GM21381 (cell line): Measurements from ENCODE around the gene TTC13.
A peak's percentile ranks its signal among the peaks of the same experiment; 100 is the strongest.

Source experiments
- ATAC-seq: cut with Tn5 transposase; IDR thresholded peaks from one replicate; pipeline ENCODE4 v1.9.1; 2021; ENCODE audit warnings: mild to moderate bottlenecking, moderate library complexity; ENCODE audit not compliant: unreplicated experiment

Gene TTC13

GRCh38 chr1:230957580-230957989 is 21.1 kb downstream of the TTC13 start:
- peak; percentile 85 for ATAC-seq

- ATAC-seq = no peak
Measured at GRCh38 chr1:230950404-230950803, 28.3 kb downstream of the TTC13 start.

GRCh38 chr1:230948903-230949302 is 29.8 kb downstream of the TTC13 start:
- ATAC-seq = no peak

- no peak for ATAC-seq
Measured at GRCh38 chr1:230948301-230948700, 30.4 kb downstream of the TTC13 start.

- ATAC-seq = no peak
Measured at GRCh38 chr1:230943048-230943593, 35.5 kb downstream of the TTC13 start.

GRCh38 chr1:230940848-230941247 is 37.8 kb downstream of the TTC13 start:
- no peak for ATAC-seq

GRCh38 chr1:230939806-230940489 is 38.7 kb downstream of the TTC13 start:
- ATAC-seq = no peak

- ATAC-seq = no peak
Measured at GRCh38 chr1:230938924-230939368, 39.7 kb downstream of the TTC13 start.

- ATAC-seq = no peak
Measured at GRCh38 chr1:230937371-230937770, 41.3 kb downstream of the TTC13 start.

GRCh38 chr1:230936475-230936874 is 42.2 kb downstream of the TTC13 start:
- ATAC-seq = no peak

- ATAC-seq = no peak
Measured at GRCh38 chr1:230935852-230936251, 42.8 kb downstream of the TTC13 start.

GRCh38 chr1:230930986-230931385 is 47.7 kb downstream of the TTC13 start:
- no peak for ATAC-seq

GRCh38 chr1:230926182-230926581 is 52.5 kb downstream of the TTC13 start:
- ATAC-seq = no peak

- no peak for ATAC-seq
Measured at GRCh38 chr1:230925608-230926007, 53.1 kb downstream of the TTC13 start.

GRCh38 chr1:230923176-230923575 is 55.5 kb downstream of the TTC13 start:
- ATAC-seq = no peak

- no peak for ATAC-seq
Measured at GRCh38 chr1:230922620-230923019, 56.0 kb downstream of the TTC13 start.

- no peak for ATAC-seq
Measured at GRCh38 chr1:230919207-230919606, 59.5 kb downstream of the TTC13 start.

- ATAC-seq = no peak
Measured at GRCh38 chr1:230917284-230918135, 61.2 kb downstream of the TTC13 start.

GRCh38 chr1:230916587-230917283 is 61.9 kb downstream of the TTC13 start:
- ATAC-seq = no peak

- ATAC-seq = no peak
Measured at GRCh38 chr1:230915078-230915477, 63.6 kb downstream of the TTC13 start.

GRCh38 chr1:230913496-230913895 is 65.2 kb downstream of the TTC13 start:
- no peak for ATAC-seq
